ENCODE results near the gene C2orf92.
A peak's percentile ranks its signal among the peaks of the same experiment; 100 is the strongest.
"Not testable (repeated sequence)": the region's sequence is repeated elsewhere in the genome, so short reads cannot be mapped to it uniquely, and the experiment has no call there.

C2orf92 gene

DNA sequence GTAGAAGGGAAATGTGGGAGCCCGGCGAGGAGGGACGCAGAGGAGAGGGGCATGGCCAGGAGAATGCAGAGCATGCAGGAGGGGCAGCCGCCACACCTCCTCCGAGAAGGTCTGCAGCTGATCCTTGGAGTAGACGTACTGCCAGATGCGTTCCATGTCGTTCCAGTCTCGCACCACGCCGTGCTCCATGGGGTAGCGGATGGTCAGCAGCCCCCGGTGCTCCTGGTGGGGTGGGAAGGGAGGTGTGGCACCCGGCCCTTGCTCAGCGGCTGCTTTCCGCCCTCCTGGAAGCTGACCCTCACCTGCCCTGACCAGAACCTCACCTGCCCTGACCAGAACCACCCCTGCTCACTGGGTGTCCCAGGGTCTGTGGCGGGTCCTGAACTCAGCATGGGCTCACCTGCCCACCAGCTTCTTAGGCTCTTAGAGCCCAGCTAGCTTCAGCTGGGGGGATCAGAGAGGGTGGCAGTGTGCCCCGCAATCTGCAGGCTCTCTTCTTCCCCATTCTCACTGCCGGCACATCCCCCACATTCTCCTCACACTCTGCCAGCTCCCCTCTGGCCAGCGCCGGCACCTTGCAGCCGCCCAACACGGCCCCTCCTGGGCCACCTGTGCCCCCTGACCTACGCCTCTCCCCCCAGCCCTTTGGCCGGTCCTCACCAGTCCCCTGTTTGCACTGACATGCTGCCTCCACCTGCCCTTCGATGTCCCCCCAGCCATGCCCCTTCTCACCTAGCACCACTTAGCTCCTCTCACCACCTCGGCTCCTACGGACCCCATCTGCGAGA, 10.1 kb upstream of the C2orf92 start:
- no peak for DNase-seq

DNA sequence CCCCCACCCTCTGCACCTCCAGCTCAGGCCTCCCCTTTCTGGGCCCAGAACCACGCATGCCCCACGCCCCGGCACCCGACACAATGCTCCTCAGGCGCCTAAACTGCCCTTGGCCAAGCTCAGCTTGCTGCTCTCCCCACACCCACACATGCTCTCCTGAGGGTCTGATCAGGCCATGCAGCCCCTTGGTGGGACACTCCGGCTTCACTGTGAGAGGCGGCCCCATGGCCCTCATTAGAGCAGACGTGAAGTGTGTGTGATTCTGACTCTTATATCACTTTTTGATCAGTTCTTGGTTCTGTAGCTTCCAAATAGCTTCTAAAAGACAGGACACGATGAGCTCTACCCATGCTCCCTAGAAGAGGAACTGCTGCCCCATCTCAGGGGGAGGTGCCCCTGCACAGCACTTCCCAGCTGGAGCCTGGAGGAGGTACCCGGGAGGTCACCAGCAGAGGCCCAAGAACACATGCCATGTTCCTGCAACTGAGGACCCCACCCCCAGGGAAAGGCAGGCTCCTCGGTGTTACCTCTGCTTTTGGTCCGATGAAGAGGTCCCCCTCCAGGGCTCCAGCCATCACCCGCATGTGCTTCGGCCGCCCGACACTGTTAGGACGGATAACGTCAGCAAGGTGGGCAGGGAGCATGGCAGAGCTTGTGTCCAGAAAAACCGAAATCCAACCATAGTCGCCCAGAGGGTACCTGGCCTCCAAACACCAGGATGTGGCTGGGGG, 9.3 kb upstream of the C2orf92 start:
- peak; percentile 41 for DNase-seq
- in situ Hi-C loops (cut with MboI; ENCODE audit: low pct_unique_long_range_greater_than_20kb, low sequenced_read_pairs), result no loop called here

More for the DNA sequence above, 10.1 kb upstream of the C2orf92 start:
- in situ Hi-C loops (cut with MboI; ENCODE audit: low pct_unique_long_range_greater_than_20kb, low sequenced_read_pairs), result no loop called here

DNA sequence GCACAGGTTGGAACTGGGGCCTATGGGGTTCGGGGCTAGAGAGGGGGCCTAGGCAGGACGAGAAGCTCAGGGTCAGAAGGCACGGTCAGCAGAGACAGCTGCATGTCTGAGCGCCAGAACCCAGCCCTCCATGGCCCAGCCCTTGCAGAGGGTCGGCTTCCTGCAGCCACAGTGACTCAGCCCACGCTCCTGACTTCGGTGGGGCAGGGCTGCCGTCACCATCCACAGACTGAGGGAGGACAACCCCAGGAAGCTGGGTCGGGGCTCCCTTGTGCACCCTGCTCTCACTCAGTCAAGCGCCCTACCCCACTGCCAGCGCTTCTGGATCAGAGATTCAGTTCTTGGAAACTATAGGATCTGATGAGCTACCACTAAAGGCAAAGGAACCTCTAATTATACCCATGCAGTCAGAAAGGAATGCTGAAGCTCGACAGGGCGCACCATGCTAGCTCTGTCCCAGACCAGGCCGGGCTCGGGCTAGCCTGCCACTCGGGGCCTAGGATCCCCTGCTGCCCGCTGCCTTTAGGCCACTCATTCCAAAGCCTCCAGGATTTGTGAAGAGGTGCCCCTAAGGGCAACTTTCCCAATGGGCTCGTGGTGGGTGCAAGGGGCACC, 8.6 kb upstream of the C2orf92 start:
- in situ Hi-C loops (cut with MboI; ENCODE audit: low pct_unique_long_range_greater_than_20kb, low sequenced_read_pairs), result no loop called here
- no peak for DNase-seq

DNA sequence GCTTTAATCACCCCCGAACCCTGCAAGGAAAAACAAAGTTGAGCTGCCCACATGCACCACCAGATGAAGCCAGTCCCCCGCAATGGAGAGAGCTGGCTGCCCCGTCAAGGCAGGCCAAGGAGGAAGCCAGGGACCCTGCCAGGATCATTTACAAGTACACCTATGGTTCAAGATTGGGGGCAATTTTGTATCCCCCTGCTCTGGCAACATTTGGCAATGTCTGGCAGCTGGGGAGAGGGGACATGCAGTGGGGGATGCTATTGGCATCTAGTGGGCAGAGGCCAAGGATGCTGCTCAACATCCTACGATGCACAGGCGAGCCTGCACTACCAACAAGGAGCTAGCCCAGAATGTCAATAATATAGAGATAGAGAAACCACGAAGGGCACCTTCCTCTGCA, 7.6 kb upstream of the C2orf92 start:
- in situ Hi-C loops (cut with MboI; ENCODE audit: low pct_unique_long_range_greater_than_20kb, low sequenced_read_pairs), result no loop called here

DNA sequence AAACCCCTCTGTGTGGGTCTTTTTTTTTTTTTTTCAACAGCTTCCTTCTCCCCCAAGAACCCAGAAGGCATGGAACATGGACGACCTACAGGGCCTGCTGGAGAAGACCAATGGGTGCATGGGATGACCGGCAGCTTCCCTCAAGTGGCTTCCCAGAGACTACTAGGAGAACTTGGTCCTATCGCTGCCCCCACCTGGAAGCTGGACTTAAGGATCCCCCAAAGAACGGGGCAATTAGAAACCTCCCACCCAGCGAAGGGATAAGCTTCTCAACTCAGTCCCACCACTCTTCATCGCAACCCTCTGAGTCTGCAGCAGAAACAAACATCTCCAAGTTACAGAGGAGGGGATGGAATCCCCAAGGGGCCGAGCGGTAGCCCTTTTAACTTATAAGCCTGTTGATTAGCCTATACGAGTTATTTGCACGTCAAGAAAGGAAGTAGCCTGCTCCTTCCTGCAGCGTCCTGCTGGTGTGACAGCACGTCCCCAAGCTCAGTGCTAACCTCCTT, 7.1 kb upstream of the C2orf92 start:
- in situ Hi-C loops (cut with MboI; ENCODE audit: low pct_unique_long_range_greater_than_20kb, low sequenced_read_pairs), result no loop called here
- DNase-seq, result no peak

More for the DNA sequence above, 7.6 kb upstream of the C2orf92 start:
- DNase-seq, result no peak

DNA sequence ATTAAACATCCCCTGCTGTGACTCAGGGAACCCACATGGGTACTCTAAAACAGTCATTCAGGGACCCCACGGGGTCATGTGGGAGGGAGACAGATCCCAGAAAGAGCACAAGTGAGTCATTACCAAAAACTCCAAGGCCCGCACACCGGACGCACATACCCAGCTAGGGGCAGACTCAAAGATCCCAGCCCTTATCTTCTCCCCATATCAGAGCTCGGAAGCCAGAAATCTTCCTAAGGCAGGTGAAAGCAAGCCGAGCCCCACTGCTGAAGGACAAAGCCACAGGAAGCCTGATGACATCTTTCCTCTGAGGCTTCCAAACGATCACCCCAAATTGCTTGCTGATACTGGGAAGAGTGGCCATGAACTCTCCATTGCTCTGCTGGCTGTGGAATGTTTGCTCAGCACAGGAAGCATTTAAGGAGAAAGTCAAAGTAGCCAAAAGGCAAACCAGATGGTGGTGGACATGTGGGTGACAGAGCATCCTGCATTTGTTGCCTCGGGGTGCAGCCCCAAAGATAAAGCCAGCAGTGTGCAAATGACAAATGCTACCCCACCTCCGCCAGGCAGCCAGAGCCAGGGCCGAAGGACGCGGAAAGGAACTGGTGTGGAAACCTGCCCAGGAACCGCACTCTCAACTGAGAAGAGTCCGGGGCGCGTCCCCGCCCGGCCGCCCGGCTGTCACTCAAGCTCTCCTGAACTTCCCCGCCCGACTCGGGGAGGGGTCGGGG, 6.5 kb upstream of the C2orf92 start:
- peak; percentile 69 for DNase-seq
- in situ Hi-C loops (cut with MboI; ENCODE audit: low pct_unique_long_range_greater_than_20kb, low sequenced_read_pairs), result no loop called here

DNA sequence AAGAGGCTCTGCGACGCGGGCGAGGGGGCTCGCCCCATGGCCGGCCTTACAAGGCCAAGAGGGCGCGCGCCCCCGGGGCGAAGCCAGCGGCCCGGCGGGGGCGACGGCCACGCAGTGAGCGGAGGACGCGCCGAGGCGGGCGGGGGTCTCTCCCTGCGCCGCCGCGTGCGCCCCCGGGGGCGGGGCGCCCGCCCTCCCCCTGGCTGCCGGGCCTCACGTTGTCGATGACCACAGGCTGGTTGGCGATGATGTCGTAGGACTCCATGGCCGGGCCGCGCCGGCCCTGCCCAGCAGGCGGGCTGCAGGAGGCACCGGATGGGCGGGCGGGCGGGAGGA, 5.9 kb upstream of the C2orf92 start:
- in situ Hi-C loops (cut with MboI; ENCODE audit: low pct_unique_long_range_greater_than_20kb, low sequenced_read_pairs), result no loop called here
- DNase-seq, result no peak

DNA sequence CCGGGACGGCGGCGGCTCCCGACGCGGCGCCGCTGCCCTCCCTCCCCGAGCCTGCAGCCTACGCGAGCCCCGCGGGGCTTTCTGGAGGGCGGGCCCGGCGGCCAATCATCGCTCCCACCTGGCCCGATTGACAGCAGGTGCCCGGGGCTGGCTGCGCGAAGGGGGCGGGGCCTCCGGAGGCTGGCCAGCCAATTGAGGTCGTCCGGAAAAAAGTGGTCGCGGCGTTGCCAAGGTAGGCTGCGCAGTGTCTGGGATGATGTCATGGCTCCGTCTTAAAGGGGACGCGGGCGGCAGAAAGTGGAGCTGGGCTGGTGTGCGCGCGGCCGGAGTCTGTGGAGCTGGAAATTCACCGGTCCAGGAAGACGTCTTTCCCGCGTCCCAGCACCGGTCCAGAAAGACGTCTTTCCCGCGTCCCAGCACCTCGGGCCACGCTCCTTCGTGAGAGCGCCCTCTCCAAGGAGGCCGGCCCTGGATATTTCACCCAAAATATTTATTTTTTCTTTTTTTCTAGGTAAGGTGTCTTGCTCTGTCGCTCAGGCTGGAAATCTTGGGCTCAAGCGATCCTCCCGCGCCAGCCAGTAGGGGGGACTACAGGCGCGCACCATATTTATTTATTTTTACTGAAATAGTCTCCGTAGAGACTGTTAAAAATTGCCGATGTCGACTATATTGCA, 5.4 kb upstream of the C2orf92 start, which contains the start of gene ACTR1B:
ACTR1B (minus strand) TSS at position 83 of the 674 bp plus-strand sequence. CDS start 154 bp downstream, outside the sequence.
- in situ Hi-C loops (cut with MboI; ENCODE audit: low pct_unique_long_range_greater_than_20kb, low sequenced_read_pairs), result no loop called here
- peak; percentile 99 for DNase-seq

DNA sequence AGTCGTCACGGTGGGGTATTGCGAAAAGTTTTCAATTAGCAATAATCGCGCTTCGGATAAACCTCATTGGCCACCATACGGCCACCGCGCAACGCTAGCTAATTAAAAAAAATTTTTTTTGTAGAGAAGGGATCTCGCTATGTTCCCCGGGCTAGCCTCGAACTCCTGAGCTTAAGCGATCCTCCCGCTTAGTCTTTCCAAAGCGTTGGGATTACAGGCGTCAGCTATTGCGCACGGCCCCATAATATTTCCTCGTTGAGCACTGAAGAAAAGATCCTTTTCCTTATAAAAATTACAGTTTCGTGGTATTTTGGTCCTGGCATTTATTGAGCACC, 4.9 kb upstream of the C2orf92 start:
- DNase-seq, result no peak
- in situ Hi-C loops (cut with MboI; ENCODE audit: low pct_unique_long_range_greater_than_20kb, low sequenced_read_pairs), result no loop called here

DNA sequence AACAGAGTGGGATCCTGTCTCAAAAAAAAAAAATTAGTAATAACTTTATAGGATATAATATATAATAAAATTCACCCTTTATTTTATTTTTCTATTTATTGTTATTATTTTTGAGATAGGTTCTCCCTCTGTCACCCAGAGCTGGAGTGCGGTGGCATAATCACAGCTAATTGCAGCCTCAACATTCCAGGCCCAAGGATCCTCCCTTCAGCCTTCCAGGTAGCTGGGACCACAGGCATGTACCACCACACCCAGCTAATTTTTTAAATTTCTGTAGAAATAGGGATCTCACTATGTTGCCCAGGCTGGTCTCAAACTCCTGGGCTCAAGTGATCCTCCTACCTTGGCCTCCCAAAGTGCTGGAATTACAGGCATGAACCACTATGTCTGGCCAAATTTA, 958 bp downstream of the C2orf92 start:
- in situ Hi-C loops (cut with MboI; ENCODE audit: low pct_unique_long_range_greater_than_20kb, low sequenced_read_pairs), result no loop called here
- no peak for DNase-seq

DNA sequence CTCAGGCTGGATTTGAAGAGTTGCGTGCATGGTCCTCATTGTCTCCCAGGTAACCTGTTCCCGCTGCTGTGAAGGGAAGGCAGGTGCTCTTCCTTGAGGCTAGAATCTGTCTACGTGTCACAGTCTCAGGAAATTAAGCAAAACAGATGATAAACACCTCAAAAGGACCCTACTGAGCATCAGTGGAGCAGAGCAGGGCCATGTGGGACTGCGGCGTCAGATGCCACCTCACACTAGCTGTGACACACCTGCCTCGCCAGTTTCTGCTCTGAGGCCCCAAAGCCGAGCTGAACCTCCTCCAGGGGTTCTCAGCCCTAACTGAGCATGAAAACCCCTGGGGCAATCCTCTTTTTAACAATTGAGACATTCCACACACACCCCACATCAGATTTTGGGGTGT, 2.0 kb downstream of the C2orf92 start:
- in situ Hi-C loops (cut with MboI; ENCODE audit: low pct_unique_long_range_greater_than_20kb, low sequenced_read_pairs), result no loop called here

DNA sequence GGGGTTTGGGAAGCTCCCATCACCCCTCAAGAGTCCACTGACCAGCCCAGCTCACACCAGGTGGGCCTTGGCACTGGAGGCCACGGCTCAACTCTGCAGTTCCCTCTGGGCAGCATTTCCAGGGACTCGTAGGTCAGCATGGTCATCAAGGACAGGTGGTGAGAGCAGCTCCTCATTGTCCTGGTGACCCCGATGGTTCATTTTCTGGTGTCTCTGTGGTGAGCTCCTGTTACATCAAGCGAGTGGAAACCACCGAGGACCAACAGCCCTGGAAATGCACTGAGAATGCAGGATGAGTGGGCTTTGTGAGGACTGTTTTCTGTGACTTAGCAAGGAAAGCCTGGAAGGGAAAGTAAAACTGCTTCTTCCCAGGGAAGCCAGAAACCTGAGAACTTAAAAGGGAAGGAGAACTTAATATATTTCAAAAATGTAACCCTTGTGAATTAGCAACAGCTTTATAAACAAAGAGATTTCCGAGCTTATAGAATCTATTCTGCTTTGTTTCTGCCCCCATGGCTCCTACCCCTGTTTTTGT, 3.2 kb downstream of the C2orf92 start:
- DNase-seq; in situ Hi-C loops (cut with MboI; ENCODE audit: low pct_unique_long_range_greater_than_20kb, low sequenced_read_pairs): not testable (repeated sequence)

More for the DNA sequence above, 2.0 kb downstream of the C2orf92 start:
- DNase-seq, result no peak

DNA sequence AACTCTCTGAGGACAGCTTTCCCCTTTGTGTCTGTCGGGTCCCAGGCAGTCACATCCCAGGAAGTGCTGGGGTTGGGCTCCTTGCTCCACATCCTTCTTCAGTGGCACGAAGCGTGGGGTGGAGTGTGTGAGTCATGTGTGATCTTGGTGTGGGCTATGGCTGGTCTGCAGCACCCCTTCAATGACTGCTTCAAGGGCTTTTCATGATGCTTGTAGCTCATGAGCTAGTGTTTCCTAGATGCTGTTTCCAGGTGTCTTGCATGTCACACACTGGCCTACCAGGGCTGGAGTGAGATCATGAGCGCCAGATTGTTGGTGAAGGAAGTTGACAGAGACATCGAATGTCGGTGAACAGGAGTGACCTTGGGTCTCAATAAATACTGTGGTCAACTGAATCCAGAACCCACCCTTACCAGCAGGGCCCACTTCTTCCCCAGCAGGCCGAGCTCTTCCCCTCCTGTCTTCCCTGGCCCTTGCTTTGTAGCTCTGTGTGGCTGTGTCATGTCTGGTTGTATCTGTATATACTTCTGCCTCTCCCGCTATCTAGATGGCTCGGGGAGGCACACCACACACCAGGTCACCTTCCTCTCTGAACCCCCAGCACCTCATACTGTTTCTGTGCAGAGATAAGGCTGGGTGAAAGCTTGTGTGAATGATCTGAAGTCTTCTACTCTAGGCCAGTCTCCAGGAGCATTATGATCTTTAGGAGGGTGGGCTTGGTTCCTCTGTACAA, 3.8 kb downstream of the C2orf92 start:
- no peak for DNase-seq
- in situ Hi-C loops (cut with MboI; ENCODE audit: low pct_unique_long_range_greater_than_20kb, low sequenced_read_pairs), result no loop called here

DNA sequence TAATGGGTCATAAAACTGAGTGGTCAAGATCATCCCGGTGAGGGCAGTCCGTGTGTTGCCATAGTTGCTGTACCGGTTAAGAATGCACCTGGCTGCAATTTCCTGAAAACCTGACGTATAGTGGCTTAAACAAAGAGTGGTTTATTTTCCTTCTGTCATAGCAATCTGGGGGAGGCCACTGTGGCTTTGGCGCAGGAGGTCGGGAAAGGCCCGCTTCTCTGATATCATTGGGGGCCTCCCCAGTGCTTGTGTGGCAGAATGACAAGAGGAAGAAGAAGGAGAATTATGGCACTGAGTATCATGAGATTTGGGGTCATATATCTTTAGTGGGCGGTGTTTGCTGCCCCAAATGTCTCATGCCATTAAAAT, 4.4 kb downstream of the C2orf92 start:
- in situ Hi-C loops (cut with MboI; ENCODE audit: low pct_unique_long_range_greater_than_20kb, low sequenced_read_pairs), result no loop called here
- DNase-seq, result peak; percentile 32

DNA sequence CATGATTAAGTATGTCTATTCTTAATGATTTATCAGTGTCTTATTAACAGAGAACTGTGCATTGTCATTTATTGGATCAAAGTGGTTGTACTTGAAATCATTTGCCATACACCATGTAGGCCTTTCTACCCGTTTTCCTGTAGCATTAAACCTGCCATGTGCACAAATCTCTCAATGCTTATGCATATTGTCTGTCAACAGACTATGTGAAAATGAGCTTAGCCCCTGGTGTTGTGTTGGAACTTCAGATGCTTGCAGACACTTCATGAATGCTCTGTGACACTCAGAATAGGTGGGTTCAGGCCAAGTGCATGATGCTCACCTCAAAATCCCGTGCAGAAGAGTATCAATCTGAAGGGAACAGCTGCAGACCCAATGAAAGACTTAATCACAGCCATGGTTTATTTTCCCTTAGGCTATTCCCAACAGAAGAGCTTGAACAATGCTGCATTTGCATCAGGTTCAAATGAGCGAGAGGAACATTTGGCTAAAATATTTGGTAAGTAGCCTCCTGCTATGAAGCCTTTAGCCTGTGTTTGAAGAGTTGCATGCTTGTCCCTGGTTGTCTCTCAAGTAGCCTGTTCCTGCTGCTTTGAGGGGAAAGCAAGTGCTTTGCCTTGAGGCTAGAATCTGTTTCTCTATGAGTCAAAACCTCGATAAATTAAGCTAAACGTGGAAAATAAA, 6.1 kb downstream of the C2orf92 start:
- no peak for DNase-seq
- in situ Hi-C loops (cut with MboI; ENCODE audit: low pct_unique_long_range_greater_than_20kb, low sequenced_read_pairs), result no loop called here

DNA sequence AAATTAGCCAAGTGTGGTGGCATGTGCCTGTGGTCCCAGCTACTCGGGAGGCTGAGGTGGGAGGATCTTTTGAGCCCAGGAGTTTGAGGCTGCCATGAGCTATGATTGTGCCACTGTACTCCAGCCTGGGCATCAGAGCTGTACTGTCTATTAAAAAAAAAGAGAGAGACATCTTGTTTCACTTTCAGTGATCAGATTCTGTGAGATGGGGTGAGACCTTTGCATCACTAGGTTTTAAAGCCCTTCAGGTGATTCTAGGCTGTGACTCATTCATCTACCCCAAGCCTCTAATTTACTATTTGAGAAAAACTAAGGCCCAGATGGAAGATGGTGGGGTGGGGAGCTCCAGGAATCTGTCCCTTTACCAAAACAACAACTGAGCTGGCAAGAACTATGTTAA, 7.1 kb downstream of the C2orf92 start:
- no peak for DNase-seq
- in situ Hi-C loops (cut with MboI; ENCODE audit: low pct_unique_long_range_greater_than_20kb, low sequenced_read_pairs), result no loop called here

DNA sequence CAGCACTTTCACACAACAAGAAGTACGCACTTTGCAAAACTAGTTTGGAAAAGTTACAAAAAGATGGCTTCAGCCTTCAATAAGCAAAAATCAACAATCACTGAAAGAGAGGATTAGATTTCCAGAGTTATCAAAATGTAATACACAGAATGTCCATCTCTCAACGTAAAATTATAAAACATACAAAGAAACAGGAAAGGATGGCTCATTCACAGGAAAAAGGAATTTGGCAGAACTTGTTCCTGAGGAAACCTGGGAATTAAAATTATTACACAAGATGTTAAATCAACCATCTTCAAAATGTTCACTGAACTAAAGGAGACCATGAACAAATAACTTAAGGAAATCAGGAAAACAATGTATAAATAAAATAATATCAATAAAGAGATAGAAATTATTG, 8.0 kb downstream of the C2orf92 start:
- in situ Hi-C loops (cut with MboI; ENCODE audit: low pct_unique_long_range_greater_than_20kb, low sequenced_read_pairs), result no loop called here
- DNase-seq, result no peak

DNA sequence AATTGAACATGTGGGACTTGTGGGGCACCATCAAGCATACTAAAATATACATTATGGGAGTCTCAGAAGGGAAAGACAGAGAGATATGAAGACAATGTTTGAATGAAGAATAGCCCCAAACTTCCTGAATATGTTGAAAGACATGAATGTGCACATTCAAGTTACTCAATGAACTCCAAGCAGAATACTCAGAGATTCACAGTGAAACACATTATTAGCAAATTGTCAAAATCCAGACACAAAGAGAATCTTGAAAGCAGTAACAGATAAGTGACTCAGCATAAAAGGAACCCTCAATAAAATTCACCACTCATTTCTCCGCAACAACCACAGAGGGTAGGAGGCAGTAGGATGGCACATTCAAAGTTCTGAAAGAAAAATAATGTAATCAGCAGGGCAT, 8.8 kb downstream of the C2orf92 start:
- DNase-seq, result no peak
- in situ Hi-C loops (cut with MboI; ENCODE audit: low pct_unique_long_range_greater_than_20kb, low sequenced_read_pairs), result no loop called here

Measured in KBM-7 (cell line).